Activated gamma-delta T cell treated with Interleukin-2 at 50 U/mL for 16 hours (primary cell): ENCODE data around the gene TNS1.

Experiments used
- DNase-seq: peaks from one replicate; pipeline ENCODE4 v3.0.0-alpha.2; 2020

Gene TNS1

GRCh38 chr2:217887841-217888701 lies 114.7 kb downstream of the TNS1 start:
- DNase-seq, result no peak

DNA sequence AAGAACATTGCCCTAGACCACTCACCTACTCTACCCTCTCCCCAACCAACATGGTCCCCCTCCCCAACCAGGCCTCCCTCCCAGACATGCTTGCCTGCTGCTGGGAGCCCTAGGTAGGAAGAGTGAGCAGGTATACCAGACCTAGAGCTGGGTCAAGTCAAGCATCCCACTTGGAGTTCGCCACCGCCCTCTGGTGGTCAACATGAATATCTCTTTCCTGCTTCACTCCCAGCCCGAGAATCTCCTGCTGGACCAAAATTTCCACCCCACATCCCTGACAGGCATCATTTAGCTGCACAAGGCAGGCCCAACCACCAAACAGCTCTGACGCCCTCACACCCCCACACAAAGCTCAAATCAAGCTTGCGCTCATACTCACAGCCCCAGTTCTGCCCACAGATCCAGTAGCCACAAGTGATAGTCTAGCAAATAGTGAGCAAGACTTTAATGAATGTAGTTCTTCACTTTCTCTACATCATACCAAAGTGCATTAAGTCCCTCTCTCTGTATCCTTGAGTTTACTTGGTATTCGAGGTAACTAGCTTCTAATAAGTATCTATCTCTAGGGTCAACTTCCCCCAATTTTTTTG lies 116.0 kb downstream of the TNS1 start:
- peak; percentile 63 for DNase-seq

DNA sequence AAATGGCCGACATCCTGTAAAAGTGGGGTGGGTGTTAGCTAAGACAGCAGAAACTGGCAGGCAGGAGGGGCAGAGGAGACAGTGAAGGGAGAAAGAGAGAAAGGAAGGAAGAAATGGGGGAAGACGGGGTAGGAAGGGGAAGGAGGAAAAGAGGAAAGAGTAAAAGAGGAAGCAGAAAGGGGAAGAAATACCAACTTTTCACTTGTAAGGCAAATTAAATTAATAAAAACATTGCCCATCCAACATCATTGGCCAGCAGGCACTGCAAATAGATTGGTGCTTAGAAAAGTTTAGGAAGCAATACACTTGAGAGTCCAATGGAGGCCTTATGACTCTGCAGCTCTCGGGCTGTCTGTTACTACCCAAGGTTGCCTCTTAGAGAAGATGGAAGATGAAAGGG lies 116.7 kb downstream of the TNS1 start:
- no peak for DNase-seq

DNA sequence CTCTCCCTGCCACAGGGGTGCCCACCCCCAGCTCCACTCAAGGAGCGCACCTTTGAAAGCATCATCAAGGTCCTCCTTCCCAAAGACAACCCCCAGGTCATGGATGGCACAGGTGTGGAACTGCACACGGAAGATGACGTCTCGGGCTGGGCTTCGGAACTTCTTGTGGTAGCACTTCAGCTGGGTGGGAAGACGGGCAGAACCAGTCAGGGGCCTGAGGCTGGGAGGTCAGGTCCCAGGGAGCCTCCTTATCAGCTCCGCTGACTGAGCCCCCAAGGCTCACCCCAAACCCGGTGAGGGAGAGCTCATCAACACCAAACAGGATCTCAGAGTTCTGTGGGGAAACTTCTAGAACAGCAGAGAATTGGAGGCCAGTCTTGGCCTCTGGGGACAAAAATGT lies 117.8 kb downstream of the TNS1 start:
- no peak for DNase-seq

DNA sequence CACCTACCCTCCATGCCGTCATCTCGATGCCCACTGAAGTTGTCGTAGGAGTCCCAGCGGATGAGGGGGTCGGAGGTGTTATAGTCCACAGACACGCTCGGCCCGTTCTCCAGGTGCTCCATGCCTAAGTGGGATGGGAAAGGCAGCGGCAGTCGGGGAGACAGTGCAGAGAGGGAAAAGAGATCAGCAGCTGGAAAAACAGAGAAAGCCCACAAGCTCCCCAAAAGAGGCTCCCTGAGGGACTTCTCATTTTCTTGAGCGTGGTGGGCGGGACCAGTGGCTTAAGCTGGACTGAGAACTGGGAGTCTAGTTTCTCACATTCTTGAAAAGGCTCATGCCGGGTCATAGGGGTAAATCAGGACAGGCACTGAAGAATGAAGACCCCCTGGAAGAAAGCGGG lies 121.9 kb downstream of the TNS1 start:
- no peak for DNase-seq

DNA sequence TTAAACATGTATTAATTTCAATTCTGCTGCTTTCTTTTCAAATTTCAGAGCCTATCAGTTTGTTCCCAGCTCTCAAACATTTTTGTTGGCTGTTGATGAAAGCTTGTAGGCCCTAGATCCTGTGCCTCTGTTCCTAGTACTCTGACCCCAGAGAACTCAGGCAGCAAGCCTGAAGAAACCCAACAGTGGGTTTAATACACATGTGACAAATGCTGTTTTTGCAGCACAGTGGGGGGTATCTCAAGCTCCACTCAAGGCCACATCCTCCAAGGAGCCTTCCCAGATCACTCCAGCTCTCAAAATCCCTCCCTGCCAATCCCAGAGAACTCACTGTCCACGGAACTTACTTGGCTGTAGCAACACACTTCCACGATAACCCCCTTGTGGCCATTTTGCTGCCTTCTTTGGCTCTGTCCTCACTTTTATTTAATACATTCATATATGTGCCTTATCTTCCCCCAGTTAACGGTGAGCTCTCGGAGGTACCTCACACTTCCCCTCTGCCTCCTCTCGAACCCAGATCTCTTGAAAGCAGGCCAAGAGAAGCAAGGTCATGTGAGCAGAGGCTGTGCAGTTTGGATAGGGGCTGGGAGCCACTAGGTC lies 122.4 kb downstream of the TNS1 start:
- no peak for DNase-seq

DNA sequence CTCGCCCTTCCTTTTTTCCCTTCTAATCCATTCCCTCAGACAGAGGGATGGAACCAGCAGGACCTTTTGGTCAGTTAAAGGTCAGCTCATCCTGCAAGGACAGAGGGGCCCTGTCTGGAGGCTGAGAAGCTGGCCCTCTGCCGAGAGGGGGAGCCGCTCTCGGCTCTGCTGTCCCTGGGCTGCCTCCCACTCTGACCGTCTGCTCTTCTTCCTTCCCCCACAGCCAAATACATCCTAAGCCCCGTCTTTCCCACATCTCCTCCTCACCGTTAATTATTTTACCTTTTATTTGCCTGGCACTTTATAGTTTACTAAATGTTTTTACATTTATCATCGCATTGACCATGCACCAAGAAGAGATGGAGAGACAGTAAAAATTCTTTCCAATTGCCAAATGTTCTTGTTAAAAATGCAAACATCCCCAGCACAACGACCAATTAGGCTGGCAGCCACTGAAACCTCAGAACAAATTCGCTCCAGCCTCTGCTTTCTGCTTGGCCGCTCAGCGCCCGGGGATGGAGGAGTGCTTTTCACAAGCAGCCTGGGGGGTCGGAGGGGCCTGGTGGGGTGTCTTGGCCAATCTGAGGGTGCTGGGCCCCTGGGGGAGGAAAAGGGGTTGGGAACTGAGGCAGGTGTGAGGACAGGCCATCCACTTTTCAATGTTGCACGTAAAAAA lies 123.7 kb downstream of the TNS1 start:
- no peak for DNase-seq

DNA sequence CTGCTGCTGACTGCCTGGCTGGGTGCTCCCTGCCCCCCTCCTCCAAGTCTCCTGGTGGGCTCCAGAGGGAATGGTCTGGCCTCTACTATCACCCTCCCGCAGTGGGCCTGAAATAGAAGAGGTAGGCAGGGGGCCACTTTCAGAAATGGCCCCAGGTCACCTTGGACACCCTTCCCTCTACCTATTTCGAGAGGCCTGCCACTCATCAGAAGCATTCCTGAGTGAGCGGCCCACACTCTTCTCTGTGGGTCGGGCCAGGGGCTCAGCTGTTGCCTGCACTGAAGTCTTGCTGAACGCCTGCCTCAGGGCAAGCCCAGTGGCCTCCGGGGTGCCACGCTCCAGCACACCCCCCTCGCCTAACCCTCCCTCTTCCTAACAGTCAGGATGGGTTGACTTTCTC lies 124.9 kb downstream of the TNS1 start:
- no peak for DNase-seq

DNA sequence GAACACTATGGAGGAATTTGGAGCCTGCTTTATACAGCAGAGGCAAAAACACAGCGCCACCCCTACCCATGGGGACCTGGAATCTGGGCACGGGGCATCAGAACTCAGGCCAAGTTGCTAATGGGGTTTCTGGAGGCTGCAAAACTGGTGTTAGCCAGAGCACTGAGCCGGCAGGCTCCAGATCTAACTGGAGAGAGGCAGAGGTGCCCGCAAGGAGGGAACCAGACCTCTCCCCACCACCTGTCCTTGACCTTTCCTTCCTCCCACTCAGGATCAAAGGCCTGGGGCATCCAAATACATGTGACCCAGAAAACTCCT lies 126.6 kb downstream of the TNS1 start:
- DNase-seq, result no peak

- DNase-seq, result no peak
Measured at GRCh38 chr2:217875556-217876252, 127.1 kb downstream of the TNS1 start.

DNA sequence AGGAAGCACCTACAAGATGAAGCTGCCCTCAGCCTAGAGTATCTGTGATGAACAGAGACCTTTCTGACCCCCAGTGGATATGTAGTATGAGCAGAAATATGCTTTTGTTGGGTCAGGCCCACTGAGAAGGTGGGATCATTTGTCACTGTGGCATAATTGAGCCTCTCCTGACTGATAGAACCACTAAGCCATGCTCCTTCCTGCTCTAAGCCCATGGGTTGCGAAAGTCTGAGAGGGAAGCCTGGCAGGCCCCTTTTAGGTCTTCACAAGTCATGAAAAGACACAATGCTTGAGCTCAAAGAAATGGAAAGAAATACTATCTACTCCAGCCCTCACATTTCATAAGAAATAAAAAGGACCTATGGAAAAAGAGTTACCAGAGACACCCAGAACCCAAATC lies 127.7 kb downstream of the TNS1 start:
- DNase-seq, result no peak

DNA sequence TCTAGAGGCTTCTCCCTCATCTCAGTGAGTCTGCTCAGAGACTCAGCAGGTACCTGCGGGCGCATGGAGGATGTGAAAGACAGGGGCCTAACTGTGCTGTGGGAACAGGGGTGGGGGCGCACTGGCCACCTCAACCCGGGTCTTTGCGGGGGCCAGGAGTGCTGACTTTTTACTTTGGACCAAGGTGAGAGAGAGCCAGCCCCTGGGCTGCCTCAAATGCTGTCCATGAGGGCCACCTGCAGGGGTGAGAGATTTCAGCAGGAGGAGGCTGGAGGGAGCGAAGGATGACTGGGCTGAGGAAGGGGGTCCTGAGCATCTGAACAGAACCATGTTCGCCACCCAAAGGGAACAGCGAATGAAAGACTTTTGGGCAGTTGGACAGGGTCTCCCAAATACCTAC lies 129.4 kb downstream of the TNS1 start:
- no peak for DNase-seq

DNA sequence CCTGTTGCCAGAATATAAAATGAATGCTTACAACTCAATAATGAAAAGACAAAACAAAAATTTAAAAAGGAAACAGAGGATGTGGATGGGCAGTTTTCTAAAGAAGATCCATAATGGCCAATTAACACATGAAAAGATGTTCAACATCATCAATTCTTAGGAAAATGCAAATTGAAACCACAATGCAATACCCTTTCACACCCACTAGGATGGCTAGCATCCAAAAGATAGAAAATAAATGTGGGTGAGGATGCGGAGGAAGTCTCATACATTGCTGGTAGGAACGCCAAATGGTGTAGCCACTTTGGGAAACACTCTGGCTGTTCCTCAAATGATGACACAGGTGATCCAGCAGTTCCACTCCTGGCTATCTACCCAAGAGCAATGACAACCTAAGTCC lies 130.5 kb downstream of the TNS1 start:
- no peak for DNase-seq

DNA sequence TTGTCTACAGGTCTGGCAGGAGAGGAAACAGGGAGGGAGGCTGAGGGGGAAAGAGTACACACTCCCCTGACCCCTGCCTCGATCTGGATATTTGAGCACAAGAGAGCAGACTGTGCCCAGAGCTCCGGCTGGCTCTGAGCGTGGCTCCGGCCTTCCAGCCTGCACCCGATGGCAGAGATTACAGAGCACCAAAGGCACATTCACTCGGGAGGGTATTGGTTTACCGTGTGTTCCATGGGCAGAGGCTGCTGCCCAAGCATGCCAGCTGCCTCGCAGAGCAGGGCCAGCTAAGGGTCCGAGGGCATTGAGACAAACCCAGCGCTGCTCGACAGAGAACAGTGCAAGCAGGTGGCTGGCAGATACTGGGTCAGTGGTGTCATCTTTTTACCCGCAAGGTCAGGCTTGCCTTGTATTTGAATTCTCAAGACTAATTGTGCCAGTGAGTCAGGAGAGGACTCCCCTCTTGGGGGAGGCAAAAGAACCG lies 132.2 kb downstream of the TNS1 start:
- DNase-seq, result no peak

- DNase-seq, result no peak
Measured at GRCh38 chr2:217868911-217869334, 133.9 kb downstream of the TNS1 start.

DNA sequence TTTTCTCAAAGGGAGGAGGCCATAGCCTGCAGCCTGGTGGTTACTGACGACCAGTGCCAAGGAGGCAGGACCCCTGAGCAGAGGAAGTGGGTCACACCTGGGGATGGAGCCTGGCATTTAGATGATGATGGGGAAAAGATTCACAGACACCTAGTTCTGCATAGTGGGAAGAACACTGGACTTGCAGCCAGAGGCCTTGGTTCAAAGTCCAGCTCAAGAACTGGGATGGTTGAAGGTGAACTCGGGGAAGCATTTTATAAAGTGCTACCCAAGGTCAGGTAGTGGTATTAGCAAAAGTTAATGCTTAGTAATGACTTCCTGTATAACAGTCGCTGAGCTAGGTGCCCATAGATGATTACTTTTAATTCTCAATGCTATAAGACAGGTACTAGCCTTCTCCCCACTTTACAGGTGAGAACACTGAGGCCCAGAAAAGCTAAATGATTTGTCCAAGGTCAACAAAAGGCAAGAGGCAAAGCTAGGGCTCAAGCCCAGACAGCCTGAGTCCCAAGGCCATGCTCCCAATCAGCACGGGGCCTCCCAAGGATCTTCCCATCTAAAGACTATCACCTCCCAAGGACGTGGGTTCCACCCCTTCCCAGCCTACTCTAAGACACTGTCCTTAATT lies 134.4 kb downstream of the TNS1 start:
- DNase-seq, result no peak

- DNase-seq, result no peak
Measured at GRCh38 chr2:217866457-217866856, 136.3 kb downstream of the TNS1 start.

- DNase-seq, result no peak
Measured at GRCh38 chr2:217864963-217865772, 137.6 kb downstream of the TNS1 start.

DNA sequence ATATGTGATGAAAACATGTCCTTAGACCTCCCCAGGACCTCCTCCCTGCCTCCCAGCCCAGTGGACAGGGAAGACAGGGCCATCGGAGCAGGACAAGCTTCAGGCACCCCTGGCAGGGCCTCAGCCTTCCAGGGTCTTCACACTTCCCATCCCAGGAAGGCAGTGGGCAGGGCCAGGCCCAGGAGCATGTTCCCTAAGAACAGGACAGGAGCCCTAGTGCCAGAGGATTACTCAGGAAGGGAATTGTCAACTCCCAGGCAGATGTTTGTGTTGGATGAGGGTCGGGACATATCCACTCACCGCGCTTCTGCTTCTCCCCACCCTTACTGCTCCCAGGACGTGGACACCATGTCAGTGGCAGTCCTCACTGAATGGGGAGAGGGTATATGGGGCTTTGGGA lies 138.9 kb downstream of the TNS1 start:
- DNase-seq, result no peak

DNA sequence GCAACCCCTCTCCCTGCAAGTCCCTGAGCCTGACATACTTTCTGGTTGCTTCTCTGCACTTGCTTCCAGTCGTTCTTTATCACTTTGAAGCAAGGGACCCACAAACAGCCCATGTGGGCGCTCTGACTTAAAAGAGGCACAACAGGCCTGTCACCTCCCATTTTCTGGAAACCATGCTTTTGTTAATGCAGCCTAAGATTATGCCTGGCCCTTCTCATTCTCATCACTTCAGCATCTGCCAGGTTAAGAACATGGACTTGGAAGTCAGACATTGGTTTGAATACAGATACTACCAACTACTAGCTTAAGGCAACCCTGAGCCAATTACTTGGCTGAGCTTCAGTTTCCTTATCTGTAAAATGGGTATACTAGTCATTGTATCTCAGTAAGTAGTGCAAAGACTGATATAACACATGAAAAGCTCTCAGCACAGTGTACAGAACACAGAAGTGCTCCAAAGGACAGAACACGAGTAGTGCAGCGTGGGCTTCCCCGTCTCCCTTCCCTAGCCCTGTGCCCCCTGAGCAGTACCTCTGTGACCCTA lies 141.4 kb downstream of the TNS1 start:
- no peak for DNase-seq

DNA sequence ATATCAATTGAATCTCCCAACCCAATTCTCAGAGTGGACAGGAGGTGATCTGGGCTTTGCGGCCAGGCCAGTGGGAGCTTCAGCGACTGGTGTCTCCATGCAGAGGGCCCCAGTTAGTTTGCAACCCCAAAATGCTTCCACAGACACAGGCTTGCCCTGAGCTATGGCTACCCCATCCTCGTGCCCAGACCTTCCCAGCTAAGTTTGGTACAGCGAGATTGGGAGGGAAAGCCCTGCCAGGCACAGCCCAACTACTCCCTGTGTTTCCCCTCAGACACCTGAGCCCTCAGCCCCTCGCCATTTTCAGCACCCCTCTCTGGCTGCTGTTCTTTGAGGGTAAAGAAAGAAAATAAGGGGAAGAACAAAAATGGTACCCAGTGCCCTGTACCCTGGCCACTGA lies 142.9 kb downstream of the TNS1 start:
- no peak for DNase-seq
